Raji (cell line): ENCODE measurements around the gene GPR137.
A peak's percentile ranks its signal among the peaks of the same experiment; 100 is the strongest.

ENCODE experiments used
- POLR2A ChIP-seq: IDR thresholded peaks from 2 replicates; pipeline ENCODE4 v1.6.1; 2011; ENCODE audit warnings: low read depth, low read length, control low read depth; ENCODE audit not compliant: insufficient read depth

The GPR137 gene

GRCh38 chr11:64296830-64297698 is 11.4 kb downstream of the GPR137 start:
- TF ChIP-seq POLR2A: no peak

GRCh38 chr11:64297699-64298358 is 12.2 kb downstream of the GPR137 start:
- no peak for TF ChIP-seq POLR2A

- TF ChIP-seq POLR2A: no peak
Measured at GRCh38 chr11:64298966-64299846, 13.6 kb downstream of the GPR137 start.

- no peak for TF ChIP-seq POLR2A
Measured at GRCh38 chr11:64299847-64300648, 14.4 kb downstream of the GPR137 start, which contains the start of gene CATSPERZ. Gene CATSPERZ (plus strand): TSS chr11:64300358. CDS start chr11:64300411, 53 bp downstream.

GRCh38 chr11:64303109-64304031 is 17.7 kb downstream of the GPR137 start:
- no peak for TF ChIP-seq POLR2A

- no peak for TF ChIP-seq POLR2A
Measured at GRCh38 chr11:64304032-64304315, 18.3 kb downstream of the GPR137 start.

GRCh38 chr11:64304316-64305072 is 18.8 kb downstream of the GPR137 start:
- TF ChIP-seq POLR2A: peak; percentile 68

- TF ChIP-seq POLR2A: peak; percentile 62; the same call in 1 of the 2 replicates
Measured at GRCh38 chr11:64305075-64305690, 19.5 kb downstream of the GPR137 start, which contains the start of gene ESRRA. Gene ESRRA (plus strand): TSS chr11:64305524. CDS start chr11:64307180, 1,656 bp downstream.

GRCh38 chr11:64305691-64306562 is 20.3 kb downstream of the GPR137 start:
- peak; percentile 58 for TF ChIP-seq POLR2A

GRCh38 chr11:64306563-64306875 is 20.9 kb downstream of the GPR137 start:
- TF ChIP-seq POLR2A: no peak

- no peak for TF ChIP-seq POLR2A
Measured at GRCh38 chr11:64306876-64307622, 21.4 kb downstream of the GPR137 start.
